ENCODE results near the gene STING1. TPM values are rescaled to one million over a fixed set of nuclear protein-coding genes. Genes with fewer than 3 reads are reported as not detected.

Gene STING1
- total RNA-seq, 2 donors from 2014 or later, result 0.20 TPM; not detected in 1

- peaks cover 6% of the 10 kb centered on the region for H3K9me3 Mint-ChIP-seq
- H3K9ac ChIP-seq (ENCODE audit: extremely low read depth, low read length, poor library complexity, severe bottlenecking), result no peak overlapping the region
- H3K27ac ChIP-seq (ENCODE audit: low read depth, low read length), result no peak overlapping the region
- H3K4me1 ChIP-seq (ENCODE audit: control insufficient read depth, insufficient read depth, low read length), result no peaks in the 10 kb centered on the region
- no peaks in the 10 kb centered on the region for H3K27me3 ChIP-seq (ENCODE audit: control insufficient read depth, insufficient read depth, low read length, poor library complexity, severe bottlenecking)
- no peaks in the 10 kb centered on the region for H3K9me3 ChIP-seq (ENCODE audit: control insufficient read depth, low read length)
- H3K4me1 Mint-ChIP-seq, result peaks cover 8% of the 10 kb centered on the region
- no peak for DNase-seq
- H3K27me3 Mint-ChIP-seq (ENCODE audit: insufficient read depth), result peaks cover 6% of the 10 kb centered on the region
- H3K36me3 ChIP-seq (ENCODE audit: control insufficient read depth, insufficient read depth, low read length), result no peaks in the 10 kb centered on the region
- H3K4me3 Mint-ChIP-seq, result no peak overlapping the region
- no peak overlapping the region for H3K4me3 ChIP-seq (ENCODE audit: low read length)
- WGBS, 2 experiments (ENCODE audit: insufficient coverage in 1 of 2, insufficient read length in 1 of 2), result 90 to 94% methylated on average over 4 of the region's 4 CpGs
- TF ChIP-seq CTCF (conservative IDR thresholded peaks at IDR 0.05), result no peak
- no peak overlapping the region for H3K27ac Mint-ChIP-seq
- H3K36me3 Mint-ChIP-seq (ENCODE audit: low read depth), result no peaks in the 10 kb centered on the region
Observed at GRCh38 chr5:139501381-139501780, 18.8 kb upstream of the STING1 start.

GRCh38 chr5:139495638-139496435 is 13.3 kb upstream of the STING1 start:
- Histone ChIP-seq H3K9ac (ENCODE audit: extremely low read depth, low read length, poor library complexity, severe bottlenecking) (no peak overlapping the region), H3K36me3 (ENCODE audit: control insufficient read depth, insufficient read depth, low read length) (no peaks in the 10 kb centered on the region), H3K4me3 (ENCODE audit: low read length) (no peak overlapping the region), H3K9me3 (ENCODE audit: control insufficient read depth, low read length) (no peaks in the 10 kb centered on the region), H3K27me3 (ENCODE audit: control insufficient read depth, insufficient read depth, low read length, poor library complexity, severe bottlenecking) (no peaks in the 10 kb centered on the region), H3K4me1 (ENCODE audit: control insufficient read depth, insufficient read depth, low read length) (peaks cover 11% of the 10 kb centered on the region), H3K27ac (ENCODE audit: low read depth, low read length) (no peak overlapping the region)
- Mint-ChIP-seq H3K9me3 (no peaks in the 10 kb centered on the region), H3K36me3 (ENCODE audit: low read depth) (no peaks in the 10 kb centered on the region), H3K4me3 (no peak overlapping the region), H3K27me3 (ENCODE audit: insufficient read depth) (no peaks in the 10 kb centered on the region), H3K4me1 (peaks cover 10% of the 10 kb centered on the region), H3K27ac (no peak overlapping the region)
- TF ChIP-seq CTCF (conservative IDR thresholded peaks at IDR 0.05), result no peak
- 95% methylated on average over 2 of the region's 3 CpGs; no CpG with 5 or more reads in 1 of the 2 experiments for WGBS, 2 experiments (ENCODE audit: insufficient coverage in 1 of 2, insufficient read length in 1 of 2)
- DNase-seq, result no peak

- Mint-ChIP-seq H3K4me3 (no peak overlapping the region), H3K4me1 (peaks cover 11% of the 10 kb centered on the region), H3K27me3 (ENCODE audit: insufficient read depth) (no peaks in the 10 kb centered on the region), H3K36me3 (ENCODE audit: low read depth) (no peaks in the 10 kb centered on the region), H3K9me3 (no peaks in the 10 kb centered on the region), H3K27ac (no peak overlapping the region)
- Histone ChIP-seq H3K4me3 (ENCODE audit: low read length) (no peak overlapping the region), H3K27me3 (ENCODE audit: control insufficient read depth, insufficient read depth, low read length, poor library complexity, severe bottlenecking) (no peaks in the 10 kb centered on the region), H3K36me3 (ENCODE audit: control insufficient read depth, insufficient read depth, low read length) (no peaks in the 10 kb centered on the region), H3K9me3 (ENCODE audit: control insufficient read depth, low read length) (no peaks in the 10 kb centered on the region), H3K4me1 (ENCODE audit: control insufficient read depth, insufficient read depth, low read length) (peaks cover 11% of the 10 kb centered on the region), H3K9ac (ENCODE audit: extremely low read depth, low read length, poor library complexity, severe bottlenecking) (no peak overlapping the region), H3K27ac (ENCODE audit: low read depth, low read length) (no peak overlapping the region)
- DNase-seq, result no peak
- no peak for TF ChIP-seq CTCF (conservative IDR thresholded peaks at IDR 0.05)
Observed at GRCh38 chr5:139494832-139495231, 12.3 kb upstream of the STING1 start.

Measured in endodermal cell (in vitro differentiated cells).